CD4-positive, CD25-positive, alpha-beta regulatory T cell (primary cell): ENCODE measurements around the gene RYK. TPM values are rescaled to one million over a fixed set of nuclear protein-coding genes. Genes with fewer than 3 reads are reported as not detected.

ENCODE experiments used
- ATAC-seq, 2 donors: fragments of 150-1000 bp; cut with Tn5 transposase; one replicate each; pipeline ENCODE4 v1.10.0; 2021; ENCODE audit warnings: low read depth in 2 of 2, moderate number of reproducible peaks in 2 of 2, moderate library complexity in 1 of 2
- DNase-seq, 3 donors: peaks; one replicate each; pipeline versions ENCODE4 v3.0.0 to v3.0.0-alpha.2; 2012 to 2022; ENCODE audit warnings: mixed read lengths in 1 of 3
- H3K27ac ChIP-seq: one replicate; pipeline ENCODE4 v1.7.0; 2013; ENCODE audit warnings: mild to moderate bottlenecking, low read length; ENCODE audit not compliant: insufficient read depth, poor library complexity, severe bottlenecking
- H3K27me3 ChIP-seq: one replicate; pipeline ENCODE4 v1.7.0; 2013; ENCODE audit warnings: low read length; ENCODE audit not compliant: control insufficient read depth, insufficient read depth
- H3K36me3 ChIP-seq: one replicate; pipeline ENCODE4 v1.7.0; 2013; ENCODE audit warnings: mild to moderate bottlenecking, low read length, moderate library complexity; ENCODE audit not compliant: control insufficient read depth, insufficient read depth
- H3K4me1 ChIP-seq: 2 replicates; pipeline ENCODE4 v1.7.0; 2013; ENCODE audit warnings: mild to moderate bottlenecking, low read length; ENCODE audit not compliant: insufficient read depth, control insufficient read depth, poor library complexity, severe bottlenecking
- H3K4me3 ChIP-seq: one replicate; pipeline ENCODE4 v1.7.0; 2013; ENCODE audit warnings: low read depth, mild to moderate bottlenecking, low read length, moderate library complexity
- H3K9me3 ChIP-seq, 2 experiments: 1 replicate in 1 of 2; 2 replicates in 1 of 2; pipeline ENCODE4 v1.7.0; 2013; ENCODE audit warnings: low read length in 2 of 2, mild to moderate bottlenecking in 1 of 2, moderate library complexity in 1 of 2; ENCODE audit not compliant: control insufficient read depth in 2 of 2
- H3K27ac Mint-ChIP-seq, 3 donors: one replicate each; pipeline ENCODE4 v1.8.0; 2020 to 2022; ENCODE audit warnings: mild to moderate bottlenecking in 3 of 3, mixed read lengths in 3 of 3, moderate library complexity in 2 of 3
- H3K27me3 Mint-ChIP-seq: one replicate; pipeline ENCODE4 v1.8.0; 2022; ENCODE audit warnings: mild to moderate bottlenecking, mixed read lengths
- H3K36me3 Mint-ChIP-seq: one replicate; pipeline ENCODE4 v1.8.0; 2020; ENCODE audit warnings: mixed read lengths
- H3K4me1 Mint-ChIP-seq, 4 donors: one replicate each; pipeline ENCODE4 v1.8.0; 2020 to 2022; ENCODE audit warnings: mixed read lengths in 4 of 4, mild to moderate bottlenecking in 1 of 4
- H3K4me3 Mint-ChIP-seq, 4 donors: one replicate each; pipeline ENCODE4 v1.8.0; 2020 to 2022; ENCODE audit warnings: mild to moderate bottlenecking in 4 of 4, mixed read lengths in 4 of 4, moderate library complexity in 3 of 4
- H3K9me3 Mint-ChIP-seq, 7 donors: one replicate each; pipeline ENCODE4 v1.8.0; 2020 to 2022; ENCODE audit warnings: mixed read lengths in 7 of 7, mild to moderate bottlenecking in 3 of 7, moderate library complexity in 2 of 7
- polyA plus RNA-seq, 4 donors: library from polyadenylated mRNA; unstranded; fragments of 300-500 nt; fragmentation: Illumina TruSeq; gene quantifications; one replicate each; pipeline ENCODE4 v1.2.3, GENCODE V29; 2021
- total RNA-seq: library from RNA; stranded (reverse); gene quantifications from one replicate; pipeline ENCODE4 v1.2.3, GENCODE V29; 2022

RYK gene
- total and polyA plus RNA-seq, 5 donors from 2014 or later: 5.6 to 35.2 (median 7.1) TPM

GRCh38 chr3:134198414-134198813 lies 52.2 kb downstream of the RYK start:
- H3K36me3 ChIP-seq: peaks cover 29% of the 10 kb centered on the region
- Mint-ChIP-seq H3K4me1 (peaks cover 0 to 5% (median under 1%) of the 10 kb centered on the region in 4 donors), H3K4me3 (no peak overlapping the region), H3K36me3 (peaks cover 41% of the 10 kb centered on the region), H3K9me3 (peaks cover 0 to 2% (median 0%) of the 10 kb centered on the region in 7 donors), H3K27me3 (no peaks in the 10 kb centered on the region), H3K27ac (no peak overlapping the region)
- H3K27me3 ChIP-seq: no peaks in the 10 kb centered on the region
- DNase-seq (no peak), ATAC-seq (no peak)
- H3K9me3 ChIP-seq: no peaks in the 10 kb centered on the region
- H3K4me3 ChIP-seq: no peak overlapping the region
- H3K27ac ChIP-seq: no peak overlapping the region
- H3K4me1 ChIP-seq: no peaks in the 10 kb centered on the region

- Mint-ChIP-seq H3K36me3 (peaks cover 41% of the 10 kb centered on the region), H3K27ac (no peak overlapping the region), H3K4me3 (no peak overlapping the region), H3K9me3 (peaks cover 0 to 2% (median 0%) of the 10 kb centered on the region in 7 donors), H3K27me3 (no peaks in the 10 kb centered on the region), H3K4me1 (peaks cover 0 to 5% (median under 1%) of the 10 kb centered on the region in 4 donors)
- peaks cover 30% of the 10 kb centered on the region for H3K36me3 ChIP-seq
- no peak overlapping the region for H3K4me3 ChIP-seq
- H3K27ac ChIP-seq: no peak overlapping the region
- DNase-seq (peak; percentile 6 to 71 (median 51)), ATAC-seq (peak; percentile 73 to 83)
- H3K9me3 ChIP-seq: no peaks in the 10 kb centered on the region
- H3K27me3 ChIP-seq: no peaks in the 10 kb centered on the region
- H3K4me1 ChIP-seq: no peaks in the 10 kb centered on the region
Observed at GRCh38 chr3:134197681-134198261, 52.9 kb downstream of the RYK start.

- H3K4me3 Mint-ChIP-seq: no peak overlapping the region
- H3K27me3 Mint-ChIP-seq: no peaks in the 10 kb centered on the region
Observed at GRCh38 chr3:134194247-134194646, 56.4 kb downstream of the RYK start.

GRCh38 chr3:134190250-134190649 lies 60.4 kb downstream of the RYK start:
- H3K27ac ChIP-seq: no peak overlapping the region
- no peaks in the 10 kb centered on the region for H3K9me3 ChIP-seq
- no peaks in the 10 kb centered on the region for H3K9me3 Mint-ChIP-seq
- no peaks in the 10 kb centered on the region for H3K27me3 Mint-ChIP-seq
- no peak overlapping the region for H3K4me3 ChIP-seq
- H3K27me3 ChIP-seq: no peaks in the 10 kb centered on the region
- peaks cover 37% of the 10 kb centered on the region for H3K36me3 Mint-ChIP-seq
- H3K27ac Mint-ChIP-seq: peak overlapping the region in 2 of 3 donors; percentile 23 to 31
- no peak overlapping the region for H3K4me3 Mint-ChIP-seq
- no peaks in the 10 kb centered on the region for H3K4me1 ChIP-seq
- H3K4me1 Mint-ChIP-seq: peaks cover 0 to 1% (median 0%) of the 10 kb centered on the region in 4 donors
- H3K36me3 ChIP-seq: peaks cover 30% of the 10 kb centered on the region
- no peak for ATAC-seq
- no peak for DNase-seq

More at GRCh38 chr3:134194247-134194646, 56.4 kb downstream of the RYK start:
- Histone ChIP-seq H3K27ac (no peak overlapping the region), H3K9me3 (no peaks in the 10 kb centered on the region), H3K36me3 (peaks cover 16% of the 10 kb centered on the region), H3K4me1 (no peaks in the 10 kb centered on the region), H3K4me3 (no peak overlapping the region), H3K27me3 (no peaks in the 10 kb centered on the region)
- Mint-ChIP-seq H3K9me3 (no peaks in the 10 kb centered on the region), H3K27ac (no peak overlapping the region), H3K36me3 (peaks cover 33% of the 10 kb centered on the region), H3K4me1 (peaks cover 0 to 5% (median under 1%) of the 10 kb centered on the region in 4 donors)
- ATAC-seq: no peak
- no peak for DNase-seq

- Mint-ChIP-seq H3K4me1 (peaks cover 0 to 3% (median 0%) of the 10 kb centered on the region in 4 donors), H3K4me3 (no peak overlapping the region), H3K9me3 (no peaks in the 10 kb centered on the region), H3K27me3 (no peaks in the 10 kb centered on the region), H3K27ac (peak overlapping the region in 2 of 3 donors; percentile 23 to 31), H3K36me3 (peaks cover 36% of the 10 kb centered on the region)
- peaks cover 30% of the 10 kb centered on the region for H3K36me3 ChIP-seq
- ATAC-seq (no peak), DNase-seq (no peak)
- H3K4me3 ChIP-seq: no peak overlapping the region
- no peak overlapping the region for H3K27ac ChIP-seq
- no peaks in the 10 kb centered on the region for H3K4me1 ChIP-seq
- no peaks in the 10 kb centered on the region for H3K27me3 ChIP-seq
- no peaks in the 10 kb centered on the region for H3K9me3 ChIP-seq
Observed at GRCh38 chr3:134189849-134190248, 60.8 kb downstream of the RYK start.

GRCh38 chr3:134186391-134186790 lies 64.3 kb downstream of the RYK start:
- no peak overlapping the region for H3K4me3 ChIP-seq
- Mint-ChIP-seq H3K27ac (no peak overlapping the region), H3K4me1 (peaks cover 0 to 3% (median 1%) of the 10 kb centered on the region in 4 donors), H3K4me3 (no peak overlapping the region), H3K36me3 (peaks cover 31% of the 10 kb centered on the region), H3K9me3 (no peaks in the 10 kb centered on the region), H3K27me3 (no peaks in the 10 kb centered on the region)
- no peak overlapping the region for H3K27ac ChIP-seq
- ATAC-seq: no peak
- no peaks in the 10 kb centered on the region for H3K4me1 ChIP-seq
- H3K36me3 ChIP-seq: peaks cover 33% of the 10 kb centered on the region
- no peak for DNase-seq
- H3K9me3 ChIP-seq: no peaks in the 10 kb centered on the region
- no peaks in the 10 kb centered on the region for H3K27me3 ChIP-seq

GRCh38 chr3:134180761-134181160 lies 69.9 kb downstream of the RYK start:
- peaks cover 30% of the 10 kb centered on the region for H3K36me3 Mint-ChIP-seq

GRCh38 chr3:134179508-134179907 lies 71.2 kb downstream of the RYK start:
- Histone ChIP-seq H3K9me3 (no peaks in the 10 kb centered on the region), H3K36me3 (peaks cover 29% of the 10 kb centered on the region), H3K27ac (no peak overlapping the region), H3K4me3 (no peak overlapping the region), H3K27me3 (no peaks in the 10 kb centered on the region), H3K4me1 (no peaks in the 10 kb centered on the region)
- Mint-ChIP-seq H3K27ac (no peak overlapping the region), H3K9me3 (no peaks in the 10 kb centered on the region), H3K4me1 (peaks cover 0 to 5% (median under 1%) of the 10 kb centered on the region in 4 donors), H3K36me3 (peaks cover 33% of the 10 kb centered on the region), H3K4me3 (no peak overlapping the region), H3K27me3 (no peaks in the 10 kb centered on the region)
- ATAC-seq (no peak), DNase-seq (no peak)

More at GRCh38 chr3:134180761-134181160, 69.9 kb downstream of the RYK start:
- no peak overlapping the region for H3K4me3 Mint-ChIP-seq
- no peaks in the 10 kb centered on the region for H3K27me3 Mint-ChIP-seq
- peaks cover 0 to 3% (median 1%) of the 10 kb centered on the region in 4 donors for H3K4me1 Mint-ChIP-seq
- H3K27ac Mint-ChIP-seq: no peak overlapping the region
- no peaks in the 10 kb centered on the region for H3K9me3 ChIP-seq
- H3K27ac ChIP-seq: no peak overlapping the region
- DNase-seq (no peak), ATAC-seq (no peak)
- peaks cover 23% of the 10 kb centered on the region for H3K36me3 ChIP-seq
- H3K9me3 Mint-ChIP-seq: no peaks in the 10 kb centered on the region
- H3K4me3 ChIP-seq: no peak overlapping the region
- no peaks in the 10 kb centered on the region for H3K27me3 ChIP-seq
- H3K4me1 ChIP-seq: no peaks in the 10 kb centered on the region
